Activated CD8-positive, alpha-beta memory T cell treated with anti-CD3 and anti-CD28 coated beads, Interleukin-2, amount 50 U/mL, for 24 hours (primary cell): ENCODE data around the gene GZMB.
"Not testable (repeated sequence)": the region's sequence is repeated elsewhere in the genome, so short reads cannot be mapped to it uniquely, and the experiment has no call there.

ENCODE experiments used
- DNase-seq: peaks from one replicate; pipeline ENCODE4 v3.0.0-alpha.2; 2020; ENCODE audit errors: extremely low read depth

GZMB gene

GRCh38 chr14:24634158-24634557 is at the start of gene GZMB:
TSS of gene GZMB (minus strand) at chr14:24634190. CDS start at chr14:24634160, 30 bp downstream.
- peak; percentile 83 for DNase-seq

GRCh38 chr14:24681056-24681455 is 47.1 kb upstream of the GZMB start:
- no peak for DNase-seq

GRCh38 chr14:24680516-24680915 is 46.5 kb upstream of the GZMB start:
- DNase-seq: no peak

GRCh38 chr14:24679248-24679961 is 45.4 kb upstream of the GZMB start:
- no peak for DNase-seq

- DNase-seq: peak; percentile 68
Measured at GRCh38 chr14:24678801-24679247, 44.8 kb upstream of the GZMB start.

GRCh38 chr14:24677956-24678355 is 44.0 kb upstream of the GZMB start:
- DNase-seq: no peak

GRCh38 chr14:24674204-24674970 is 40.4 kb upstream of the GZMB start:
- DNase-seq: no peak

GRCh38 chr14:24673534-24674203 is 39.7 kb upstream of the GZMB start:
- peak; percentile 44 for DNase-seq

GRCh38 chr14:24673059-24673458 is 39.1 kb upstream of the GZMB start:
- DNase-seq: no peak

- peak; percentile 34 for DNase-seq
Measured at GRCh38 chr14:24670594-24670993, 36.6 kb upstream of the GZMB start.

- no peak for DNase-seq
Measured at GRCh38 chr14:24669651-24670050, 35.7 kb upstream of the GZMB start.

- peak; percentile 41 for DNase-seq
Measured at GRCh38 chr14:24665440-24665991, 31.5 kb upstream of the GZMB start.

GRCh38 chr14:24664366-24664765 is 30.4 kb upstream of the GZMB start:
- no peak for DNase-seq

GRCh38 chr14:24662753-24663152 is 28.8 kb upstream of the GZMB start:
- no peak for DNase-seq

GRCh38 chr14:24659916-24660570 is 26.1 kb upstream of the GZMB start:
- no peak for DNase-seq

- DNase-seq: not testable (repeated sequence)
Measured at GRCh38 chr14:24648361-24648760, 14.4 kb upstream of the GZMB start.

- DNase-seq: no peak
Measured at GRCh38 chr14:24639905-24640304, 5.9 kb upstream of the GZMB start.

- no peak for DNase-seq
Measured at GRCh38 chr14:24639270-24639669, 5.3 kb upstream of the GZMB start.

GRCh38 chr14:24633353-24633752 is 637 bp downstream of the GZMB start:
- no peak for DNase-seq

- DNase-seq: no peak
Measured at GRCh38 chr14:24632761-24633160, 1.2 kb downstream of the GZMB start.

GRCh38 chr14:24632336-24632735 is 1.7 kb downstream of the GZMB start:
- no peak for DNase-seq
